HFFc6 (cell line): ENCODE data around the gene PATL1. TPM values are rescaled to one million over a fixed set of nuclear protein-coding genes. Genes with fewer than 3 reads are reported as not detected.

Experiments used
- DNase-seq: peaks from one replicate; pipeline ENCODE4 v3.0.0-alpha.2; 2018
- H3K27ac Mint-ChIP-seq: 2 replicates; pipeline ENCODE4 v1.8.0; 2020; ENCODE audit warnings: mild to moderate bottlenecking, mixed read lengths
- H3K27me3 Mint-ChIP-seq: 2 replicates; pipeline ENCODE4 v1.8.0; 2021; ENCODE audit warnings: mild to moderate bottlenecking, moderate library complexity, mixed read lengths; ENCODE audit not compliant: insufficient read depth
- H3K36me3 Mint-ChIP-seq: 2 replicates; pipeline ENCODE4 v1.8.0; 2021; ENCODE audit warnings: low read depth, mixed read lengths
- H3K4me1 Mint-ChIP-seq: 2 replicates; pipeline ENCODE4 v1.8.0; 2020; ENCODE audit warnings: low read depth, mixed read lengths
- H3K4me3 Mint-ChIP-seq: 2 replicates; pipeline ENCODE4 v1.8.0; 2020; ENCODE audit warnings: mild to moderate bottlenecking, moderate library complexity, mixed read lengths
- H3K9me3 Mint-ChIP-seq: 2 replicates; pipeline ENCODE4 v1.8.0; 2020; ENCODE audit warnings: mild to moderate bottlenecking, mixed read lengths
- CTCF ChIP-seq: fragments of 200-600 bp; sonication (generic); IDR thresholded peaks from 2 replicates; pipeline ENCODE4 v1.5.0; 2021; ENCODE audit warnings: antibody characterized with exemption, mild to moderate bottlenecking
- long read RNA-seq: library from polyadenylated mRNA; unstranded; transcript quantifications from one replicate; pipeline ENCODE4 v2.0.0, GENCODE V29; 2019
- total RNA-seq, 6 experiments: library from RNA; stranded (reverse); fragmentation: NEBNext Ultra II Directional; extraction: Animal tissue kit (Norgen Biotek cat#: 25700); gene quantifications; 2 replicates in 1 of 6; 3 replicates in 5 of 6; pipeline ENCODE4 v1.2.3, GENCODE V29; 2021

Gene PATL1
- total RNA-seq, result 10 to 100 TPM; 29.0 to 40.3 (median 35.2) TPM
- long read RNA-seq, partial matches to known transcripts, result 0 of 4 reads
- long read RNA-seq, other reads (novel, unspliced or antisense), result 4 of 4 reads

DNA sequence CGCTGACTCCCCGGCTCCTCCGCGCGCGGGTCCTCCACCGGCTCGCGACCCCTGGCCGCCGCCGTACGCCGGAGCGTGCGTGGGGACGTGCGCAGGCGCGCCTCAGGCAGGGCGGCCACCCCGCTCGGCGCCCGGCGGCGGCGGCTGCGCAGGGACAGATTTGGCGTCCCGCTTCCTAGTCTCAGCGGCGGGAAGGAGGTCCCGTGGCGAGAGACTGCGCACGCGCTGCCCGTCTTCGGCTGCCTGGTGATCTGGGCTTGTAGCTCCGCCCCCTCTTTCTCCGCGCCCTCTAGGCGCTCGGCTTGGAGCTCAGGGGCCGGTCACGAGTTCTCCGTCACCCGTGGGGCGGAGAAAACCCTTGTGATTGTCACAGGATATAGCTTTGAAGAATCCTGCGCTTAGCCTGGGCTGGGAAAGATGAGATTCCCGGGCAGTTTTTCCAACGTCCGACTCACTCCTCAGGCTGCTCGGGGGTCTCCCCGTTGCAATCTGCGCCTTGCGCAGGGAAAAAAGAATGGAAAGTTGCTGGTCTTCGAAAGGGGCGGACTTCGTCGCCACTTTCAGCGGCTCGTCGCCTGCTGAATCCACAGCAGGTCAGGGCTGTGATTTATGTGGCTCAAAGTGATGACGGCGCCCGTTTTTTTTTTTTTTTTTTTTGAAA is at the start of gene PATL1:
Gene PATL1 (minus strand): TSS at position 88 of the 661 bp plus-strand sequence. CDS start 142 bp downstream, outside the sequence.
- Mint-ChIP-seq H3K9me3 (no peaks in the 10 kb centered on the region), H3K27ac (peak within 1 kb of the TSS; percentile 100), H3K36me3 (peaks cover 17% of the 10 kb centered on the region), H3K4me3 (peak within 1 kb of the TSS; percentile 99), H3K27me3 (no peaks in the 10 kb centered on the region), H3K4me1 (peaks cover 35% of the 10 kb centered on the region)
- DNase-seq, result peak; percentile 98
- no peak for TF ChIP-seq CTCF

GRCh38 chr11:59716051-59716450 is 47.2 kb upstream of the PATL1 start:
- DNase-seq, result no peak
- Mint-ChIP-seq H3K4me3 (no peak overlapping the region), H3K27ac (no peak overlapping the region), H3K36me3 (peaks cover 7% of the 10 kb centered on the region; the same call in 1 of the 2 replicates), H3K4me1 (peaks cover 3% of the 10 kb centered on the region), H3K27me3 (peaks cover 1% of the 10 kb centered on the region; the same call in 1 of the 2 replicates), H3K9me3 (no peaks in the 10 kb centered on the region)
- TF ChIP-seq CTCF, result no peak

DNA sequence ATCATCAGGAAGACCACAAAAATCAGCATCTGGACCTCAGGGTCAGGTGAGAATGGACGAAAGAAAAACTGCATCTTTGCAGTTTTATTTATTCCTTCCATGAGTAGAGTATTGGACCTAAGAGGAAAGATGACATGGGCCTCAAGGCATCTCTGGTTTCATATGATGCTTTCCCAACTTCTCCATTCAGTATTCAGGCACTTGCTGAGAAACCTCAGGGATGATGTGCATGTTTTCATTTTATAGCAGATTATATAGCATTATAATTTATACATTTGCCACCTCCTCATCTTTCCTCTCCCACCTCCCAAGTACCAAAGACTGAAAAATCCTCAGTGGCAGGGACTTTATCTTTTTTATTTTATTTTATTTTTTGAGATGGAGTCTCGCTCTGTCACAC is 44.9 kb upstream of the PATL1 start, which contains the start of gene OR10V1:
Gene OR10V1 (minus strand): TSS at position 101 of the 400 bp plus-strand sequence. CDS start 0 bp downstream, at position 101.
- H3K36me3 Mint-ChIP-seq, result peaks cover 7% of the 10 kb centered on the region; the same call in 1 of the 2 replicates
- H3K9me3 Mint-ChIP-seq, result no peaks in the 10 kb centered on the region
- DNase-seq, result no peak
- peaks cover 1% of the 10 kb centered on the region; the same call in 1 of the 2 replicates for H3K27me3 Mint-ChIP-seq
- H3K4me3 Mint-ChIP-seq, result no peak within 1 kb of the TSS
- peaks cover 26% of the 10 kb centered on the region for H3K4me1 Mint-ChIP-seq
- H3K27ac Mint-ChIP-seq, result no peak within 1 kb of the TSS
- no peak for TF ChIP-seq CTCF

GRCh38 chr11:59710136-59710847 is 41.5 kb upstream of the PATL1 start:
- Mint-ChIP-seq H3K4me3 (peak overlapping the region; percentile 77), H3K27me3 (no peaks in the 10 kb centered on the region), H3K4me1 (peaks cover 61% of the 10 kb centered on the region), H3K36me3 (peaks cover 7% of the 10 kb centered on the region; the same call in 1 of the 2 replicates), H3K9me3 (no peaks in the 10 kb centered on the region), H3K27ac (peak overlapping the region; percentile 96)
- DNase-seq, result peak; percentile 12
- no peak for TF ChIP-seq CTCF

GRCh38 chr11:59708537-59708936 is 39.7 kb upstream of the PATL1 start:
- H3K4me3 Mint-ChIP-seq, result peak overlapping the region; percentile 77
- no peaks in the 10 kb centered on the region for H3K27me3 Mint-ChIP-seq
- no peaks in the 10 kb centered on the region for H3K9me3 Mint-ChIP-seq
- peaks cover 14% of the 10 kb centered on the region for H3K36me3 Mint-ChIP-seq
- peak overlapping the region; percentile 96 for H3K27ac Mint-ChIP-seq
- no peak for TF ChIP-seq CTCF
- H3K4me1 Mint-ChIP-seq, result peaks cover 76% of the 10 kb centered on the region
- DNase-seq, result peak; percentile 41
